HG03025 (cell line): ENCODE measurements around the gene ANKRD29.
"Not testable (repeated sequence)": the region's sequence is repeated elsewhere in the genome, so short reads cannot be mapped to it uniquely, and the experiment has no call there.

Source experiments
- ATAC-seq: cut with Tn5 transposase; IDR thresholded peaks from one replicate; pipeline ENCODE4 v1.9.1; 2021; ENCODE audit warnings: mild to moderate bottlenecking, moderate library complexity; ENCODE audit not compliant: unreplicated experiment, low FRiP score

Gene ANKRD29

DNA sequence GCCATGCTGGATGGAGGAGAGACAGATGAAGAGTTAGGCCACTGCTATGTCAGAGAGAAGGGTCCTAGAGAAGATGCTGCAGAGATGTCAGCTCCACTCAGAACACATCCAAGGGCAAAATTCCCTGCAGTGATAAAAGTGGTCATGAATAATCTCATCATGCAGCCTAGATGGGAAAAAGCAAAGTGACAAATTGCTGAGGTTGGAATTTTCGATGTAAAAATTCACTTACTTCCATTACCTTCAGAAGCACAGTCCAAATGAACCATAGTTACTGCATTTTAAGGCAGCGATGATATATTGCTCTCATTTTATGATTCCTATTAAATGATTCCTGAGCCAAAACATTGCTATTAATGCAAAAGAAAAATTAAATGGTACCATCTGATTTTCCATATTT is 16.4 kb downstream of the ANKRD29 start:
- ATAC-seq: no peak

DNA sequence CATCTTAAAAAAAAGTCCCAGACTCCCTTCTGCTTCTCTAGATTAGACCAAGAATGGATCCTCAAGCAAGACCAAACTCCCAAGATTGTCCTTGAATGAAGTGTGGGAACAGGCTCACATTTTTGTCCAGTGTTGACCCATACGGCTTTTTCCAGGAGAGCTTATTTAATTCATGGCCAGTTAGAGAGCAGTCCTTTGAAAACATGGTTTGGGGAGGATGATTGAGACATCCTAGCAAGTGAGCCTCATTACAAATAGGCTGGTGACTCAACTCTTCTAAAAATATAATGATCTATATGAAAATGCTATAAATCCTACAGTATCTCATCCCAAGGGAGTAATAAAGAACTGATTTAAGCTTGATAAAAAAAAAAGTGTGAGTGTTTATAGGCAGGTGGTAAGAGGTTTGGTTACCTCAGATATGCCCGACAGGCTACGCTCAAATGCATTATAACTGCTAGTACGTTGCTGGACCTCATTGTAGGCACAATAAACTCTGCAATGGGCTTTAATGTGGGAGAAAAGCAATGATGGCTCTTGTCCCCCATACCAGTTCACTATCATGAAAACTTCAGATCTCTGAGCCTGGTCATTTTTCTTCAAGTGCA is 17.0 kb downstream of the ANKRD29 start:
- ATAC-seq: no peak

DNA sequence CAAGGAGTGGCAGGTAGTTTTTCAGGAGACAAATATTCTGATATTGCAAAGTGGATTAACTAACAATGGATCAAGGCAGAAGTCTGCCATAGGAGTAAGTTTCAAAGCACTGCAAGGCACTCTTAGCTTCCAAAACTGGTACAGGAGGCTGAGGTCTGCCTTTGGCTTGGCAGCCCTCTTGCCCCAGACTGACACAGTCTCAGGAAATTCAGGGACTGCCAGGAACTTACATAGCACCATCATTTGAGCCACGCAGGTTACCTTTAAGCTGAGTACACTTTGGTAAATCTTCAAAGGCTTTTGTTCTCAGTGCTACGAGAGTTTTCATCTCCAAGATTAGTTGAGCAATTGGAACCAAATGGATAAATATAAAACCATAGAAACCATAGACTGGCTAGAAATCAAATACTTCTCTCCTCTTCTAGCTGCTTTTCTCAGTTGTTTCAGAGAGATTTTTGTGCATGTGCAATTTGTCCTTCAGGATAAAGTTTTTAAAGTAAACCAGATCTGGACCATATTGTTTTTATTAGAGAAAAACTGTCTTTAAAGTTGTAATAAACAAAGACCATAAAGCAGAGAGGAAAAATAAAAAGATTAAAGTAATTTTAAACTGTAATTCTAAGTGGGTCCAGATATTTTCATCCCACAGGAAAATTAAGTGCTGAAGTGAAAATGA is 18.8 kb downstream of the ANKRD29 start:
- no peak for ATAC-seq

DNA sequence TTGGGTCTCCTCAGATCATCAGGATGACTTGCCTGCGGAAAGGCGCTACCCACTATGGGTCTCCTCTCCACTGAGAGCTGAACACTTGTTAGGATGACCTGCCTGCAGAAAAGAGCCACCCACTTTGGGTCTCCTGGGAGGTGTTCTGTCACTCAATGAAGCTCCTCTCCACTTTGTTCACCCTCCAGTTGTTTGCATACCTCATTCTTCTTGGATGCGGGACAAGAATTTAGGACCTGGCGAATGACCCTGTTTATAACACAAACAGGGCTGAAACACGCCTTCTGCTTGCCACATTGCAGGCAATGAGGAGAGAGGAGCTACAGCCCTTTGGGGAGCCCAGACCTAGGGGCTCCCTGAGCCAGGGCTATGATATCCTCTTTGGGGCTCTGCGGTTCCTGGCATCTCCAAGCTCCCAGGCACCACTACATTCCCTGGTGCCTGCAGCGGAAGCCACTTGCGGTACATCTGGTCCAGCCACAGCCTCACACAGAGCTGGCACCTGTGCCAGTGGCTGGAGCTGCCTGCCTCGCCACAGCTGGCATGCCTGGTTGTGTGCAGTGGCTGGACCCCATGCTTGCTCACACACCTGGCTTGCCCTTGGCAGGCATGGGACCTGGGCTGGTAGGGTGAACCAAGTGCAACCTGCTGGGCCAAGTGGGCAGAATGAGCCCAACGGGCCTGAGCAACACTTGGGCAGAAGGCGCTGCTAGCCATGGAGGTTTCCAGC is 20.6 kb downstream of the ANKRD29 start:
- ATAC-seq: no peak

DNA sequence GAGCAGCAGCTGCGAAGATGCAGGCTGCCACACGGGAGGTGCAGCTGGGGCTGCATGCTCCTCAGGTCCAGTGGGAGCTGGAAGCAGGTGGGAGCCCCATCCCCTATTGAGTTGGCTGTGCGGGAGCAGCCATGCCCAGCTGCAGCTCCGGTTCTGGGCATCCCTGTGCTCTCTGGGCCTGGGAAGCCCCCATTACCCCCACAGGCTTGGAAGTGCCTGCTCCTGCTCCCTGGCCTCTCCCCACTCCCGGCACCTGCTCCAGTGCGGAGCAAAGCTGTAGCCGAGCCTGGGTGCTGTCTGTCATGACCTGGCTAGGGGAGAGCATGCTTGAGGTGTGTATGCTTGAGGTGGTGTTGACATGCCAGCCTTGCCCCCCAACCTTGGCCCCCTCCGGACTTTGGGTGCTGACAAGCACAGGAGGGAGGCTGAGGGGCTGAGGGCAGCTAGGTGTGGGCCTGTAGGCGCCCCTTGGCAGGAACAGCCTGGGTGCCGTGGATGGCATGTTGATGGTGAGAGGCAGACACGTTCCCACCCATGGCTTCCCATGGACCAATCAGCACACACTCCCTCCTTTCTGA is 21.5 kb downstream of the ANKRD29 start:
- ATAC-seq: no peak

DNA sequence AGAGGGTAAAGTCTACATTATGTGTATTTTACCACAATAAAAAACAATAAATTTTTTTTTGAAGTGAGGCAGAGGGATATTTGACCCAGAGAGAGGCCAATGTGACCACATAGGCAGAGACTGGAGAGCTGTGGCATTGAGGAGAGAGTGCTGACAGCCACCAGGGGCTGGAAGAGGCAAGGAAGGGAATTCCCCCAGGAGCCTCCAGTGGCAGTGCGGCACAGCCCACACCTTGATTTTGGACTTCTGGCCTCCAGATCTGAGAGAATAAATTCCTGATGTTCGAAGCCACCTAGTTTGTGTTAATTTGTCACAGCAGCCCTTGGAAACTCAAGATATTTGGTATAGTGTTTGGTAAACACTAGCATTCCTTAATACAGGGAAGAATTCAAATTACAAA is 22.7 kb downstream of the ANKRD29 start:
- ATAC-seq: no peak

DNA sequence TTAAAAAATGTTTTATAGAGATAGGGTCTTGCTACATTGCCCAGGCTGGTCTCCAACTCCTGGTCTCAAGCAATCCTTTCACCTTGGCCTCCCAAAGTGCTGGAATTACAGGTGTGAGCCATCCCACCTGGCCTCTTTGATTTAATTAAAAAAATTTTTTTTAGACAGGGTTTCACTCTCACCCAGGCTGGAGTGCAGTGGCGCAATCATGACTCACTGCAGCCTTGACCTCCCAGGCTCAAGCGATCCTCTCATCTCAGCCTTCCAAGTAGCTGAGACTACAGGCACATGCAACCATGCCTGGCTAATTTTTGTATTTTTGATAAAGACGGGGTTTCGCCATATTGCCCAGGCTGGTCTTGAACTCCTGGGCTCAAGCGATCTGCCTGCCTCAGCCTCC is 26.3 kb downstream of the ANKRD29 start:
- not testable (repeated sequence) for ATAC-seq

DNA sequence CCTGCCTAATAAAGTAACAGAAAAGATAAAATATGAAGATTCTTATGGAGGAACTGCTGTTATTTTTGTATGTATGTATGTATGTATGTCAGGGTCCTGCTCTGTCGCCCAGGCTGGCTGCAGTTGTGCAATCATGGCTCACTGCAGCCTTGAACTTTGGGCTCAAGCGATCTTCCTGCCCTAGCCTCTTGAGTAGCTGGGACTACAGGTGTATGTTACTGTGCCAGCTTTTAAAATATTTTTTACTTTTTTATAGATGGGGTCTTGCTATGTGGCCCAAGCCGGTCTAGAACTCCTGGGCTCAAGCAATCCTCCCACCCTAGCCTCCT is 26.7 kb downstream of the ANKRD29 start:
- no peak for ATAC-seq

DNA sequence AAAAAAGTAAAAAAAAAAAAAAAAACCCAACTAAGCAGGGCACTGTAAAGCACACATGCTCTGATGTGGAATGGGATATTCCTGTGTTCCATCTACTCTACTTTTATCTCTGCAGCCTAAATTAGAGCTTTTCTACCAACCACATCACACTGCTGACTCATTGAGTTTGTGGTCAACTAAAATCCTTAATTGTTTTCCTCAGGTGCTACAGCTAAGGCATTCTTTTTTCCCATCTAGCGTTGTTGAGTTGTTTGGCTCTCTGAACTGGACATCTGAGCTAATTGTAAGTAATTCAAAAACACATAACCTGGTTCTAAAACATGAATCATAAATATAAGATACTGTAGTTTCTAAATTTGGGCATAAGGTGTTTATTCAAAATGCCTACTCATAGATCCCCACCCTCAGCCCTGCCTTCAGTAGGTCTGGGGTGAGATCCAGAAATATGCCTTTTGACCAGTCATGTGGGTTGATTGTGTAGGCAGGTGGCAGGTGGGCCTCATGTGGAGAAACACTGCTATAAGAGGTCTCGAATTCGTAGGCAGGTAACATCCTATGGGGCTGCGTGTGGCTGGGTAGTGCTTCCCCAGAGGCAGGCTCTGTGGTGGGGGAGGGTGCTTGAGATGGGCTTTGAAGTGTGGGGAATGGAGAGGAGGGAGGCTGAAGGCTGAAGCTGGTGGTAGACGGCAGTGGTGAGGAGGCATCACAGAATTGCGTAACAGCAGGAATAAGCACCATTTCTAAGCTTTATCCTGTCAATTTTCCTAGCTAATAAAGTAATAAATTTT is 27.2 kb downstream of the ANKRD29 start:
- no peak for ATAC-seq

DNA sequence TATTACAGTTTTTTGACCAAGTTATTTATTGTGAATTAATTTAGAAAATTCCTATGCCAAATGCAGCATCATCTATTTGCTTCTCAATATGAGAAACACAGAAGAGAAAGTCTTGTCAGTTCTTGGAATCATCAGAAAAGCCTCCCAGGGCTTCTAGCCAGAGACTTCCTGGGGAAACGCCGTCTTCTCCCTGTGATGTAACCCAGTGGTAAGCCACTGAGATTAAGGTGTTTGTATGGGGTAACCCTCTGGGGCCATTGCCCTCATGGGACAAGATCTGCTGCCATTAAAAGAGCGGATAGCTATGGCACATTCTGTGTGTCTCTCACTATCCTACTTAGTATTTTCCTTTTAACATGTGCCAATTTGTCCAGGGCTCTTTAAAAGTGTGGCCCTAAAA is 28.0 kb downstream of the ANKRD29 start:
- ATAC-seq: no peak

DNA sequence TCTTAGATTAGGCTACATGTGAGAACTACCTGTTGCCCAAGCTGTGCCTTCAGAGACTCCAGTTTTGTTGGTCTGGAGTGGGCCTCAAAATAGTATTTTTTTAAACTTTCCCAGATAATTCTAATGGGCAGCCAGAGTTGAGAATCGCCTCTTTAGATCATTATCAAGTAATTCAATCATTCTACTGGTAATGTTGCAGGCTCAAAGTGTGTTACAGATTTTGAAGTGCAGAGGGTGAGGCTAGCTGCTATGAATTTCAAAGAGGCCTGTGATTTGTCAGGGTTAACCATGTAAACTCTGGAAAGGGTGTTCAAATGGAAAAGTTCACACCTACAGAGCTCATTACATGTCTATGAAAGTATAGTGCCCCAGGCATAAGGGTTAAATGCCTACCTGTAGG is 30.1 kb downstream of the ANKRD29 start:
- ATAC-seq: no peak

DNA sequence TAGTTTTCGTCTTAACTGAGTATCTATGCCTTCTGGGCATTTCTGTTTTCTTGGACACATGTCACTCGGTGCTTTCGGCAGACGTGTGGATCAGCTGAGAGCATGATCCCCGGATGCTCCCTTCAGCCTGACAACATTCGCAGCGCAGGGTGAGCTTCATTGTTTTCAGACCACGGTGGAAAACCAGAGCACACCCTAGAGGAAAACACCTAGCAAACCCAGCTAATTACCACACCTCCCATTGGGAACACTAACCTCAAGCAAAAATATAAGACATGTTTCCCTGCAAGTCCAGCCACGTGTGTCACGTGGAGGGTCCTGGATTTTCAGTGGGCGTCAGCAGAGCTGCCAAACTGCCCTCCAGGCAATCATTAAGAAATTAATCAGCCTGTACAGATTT is 31.0 kb downstream of the ANKRD29 start:
- no peak for ATAC-seq

DNA sequence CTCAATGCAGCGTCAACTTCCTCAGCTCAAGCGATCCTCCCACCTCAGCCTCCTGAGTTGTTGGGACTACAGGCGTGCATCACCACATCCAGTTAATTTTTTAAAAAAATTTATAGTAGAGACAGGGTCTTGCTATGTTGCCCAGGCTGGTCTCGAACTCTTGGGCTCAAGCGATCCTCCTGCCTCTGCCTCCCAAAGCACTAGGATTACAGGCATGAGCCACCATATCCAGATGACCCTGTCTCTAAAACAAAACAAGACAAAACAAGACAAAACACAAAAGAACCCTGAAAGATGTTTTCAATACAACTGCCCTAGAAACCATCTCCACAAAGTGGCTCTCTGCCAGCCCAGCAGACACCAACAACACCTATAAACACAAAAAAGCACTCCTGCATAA is 31.4 kb downstream of the ANKRD29 start:
- ATAC-seq: no peak

DNA sequence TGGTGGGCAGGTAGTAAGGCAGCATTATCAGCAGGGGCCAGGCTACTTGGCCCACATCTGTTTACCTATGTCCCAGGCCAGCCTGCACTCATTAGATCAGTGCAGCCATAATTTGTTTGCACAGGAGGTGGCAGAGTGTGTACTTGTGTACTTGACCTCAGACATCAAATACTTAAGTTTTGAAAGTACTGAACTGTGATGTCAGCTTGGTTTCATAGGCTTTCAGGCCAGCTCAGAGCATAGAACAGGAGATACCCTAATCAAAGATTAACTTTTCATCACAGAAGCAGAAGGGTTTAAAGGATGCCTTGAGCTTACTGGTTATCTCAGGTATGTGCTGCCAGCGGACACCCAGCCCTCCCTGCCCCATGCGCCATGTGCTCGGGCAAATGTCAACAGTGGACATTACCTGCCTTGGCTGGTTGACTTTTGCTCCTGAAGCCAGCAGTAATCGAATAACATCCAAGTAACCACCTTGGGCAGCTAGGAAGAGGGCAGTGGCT is 33.2 kb downstream of the ANKRD29 start:
- ATAC-seq: no peak

DNA sequence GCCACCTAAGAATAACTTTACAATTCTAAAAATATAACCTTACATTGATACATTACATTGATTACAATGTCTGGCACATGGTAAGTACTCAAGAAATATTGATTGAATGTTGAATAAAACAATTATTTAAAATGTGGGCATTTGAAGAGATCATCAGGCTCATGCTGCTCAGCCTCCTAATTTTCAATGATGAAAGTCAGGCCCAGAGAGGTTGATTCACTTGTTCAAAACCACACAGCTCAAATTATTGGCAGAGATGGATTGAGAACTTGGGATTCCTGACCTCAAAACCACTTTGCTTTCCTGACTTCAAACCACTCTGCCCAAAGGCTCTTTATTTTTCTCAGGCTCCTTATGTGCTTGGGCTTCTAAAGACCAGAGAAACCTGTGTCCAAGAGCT is 34.7 kb downstream of the ANKRD29 start:
- no peak for ATAC-seq

DNA sequence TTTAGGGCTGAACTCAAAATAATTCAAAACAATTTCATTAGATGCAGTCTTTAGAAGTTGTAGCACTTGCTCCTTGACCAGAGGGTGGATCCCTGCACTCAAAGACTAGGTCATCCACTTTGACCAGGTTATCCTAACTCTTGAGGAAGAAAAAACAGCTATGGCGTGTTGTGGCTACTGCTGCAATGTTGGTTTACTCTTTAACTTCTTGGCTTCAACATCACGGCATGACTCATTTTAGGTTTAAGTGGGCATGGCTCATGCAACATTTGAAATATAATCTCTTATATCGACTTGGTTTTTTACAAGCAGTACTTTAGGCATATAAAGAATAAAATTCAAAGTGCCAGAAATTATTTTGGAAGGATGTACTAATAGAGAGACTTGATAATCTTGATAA is 35.4 kb downstream of the ANKRD29 start:
- no peak for ATAC-seq

DNA sequence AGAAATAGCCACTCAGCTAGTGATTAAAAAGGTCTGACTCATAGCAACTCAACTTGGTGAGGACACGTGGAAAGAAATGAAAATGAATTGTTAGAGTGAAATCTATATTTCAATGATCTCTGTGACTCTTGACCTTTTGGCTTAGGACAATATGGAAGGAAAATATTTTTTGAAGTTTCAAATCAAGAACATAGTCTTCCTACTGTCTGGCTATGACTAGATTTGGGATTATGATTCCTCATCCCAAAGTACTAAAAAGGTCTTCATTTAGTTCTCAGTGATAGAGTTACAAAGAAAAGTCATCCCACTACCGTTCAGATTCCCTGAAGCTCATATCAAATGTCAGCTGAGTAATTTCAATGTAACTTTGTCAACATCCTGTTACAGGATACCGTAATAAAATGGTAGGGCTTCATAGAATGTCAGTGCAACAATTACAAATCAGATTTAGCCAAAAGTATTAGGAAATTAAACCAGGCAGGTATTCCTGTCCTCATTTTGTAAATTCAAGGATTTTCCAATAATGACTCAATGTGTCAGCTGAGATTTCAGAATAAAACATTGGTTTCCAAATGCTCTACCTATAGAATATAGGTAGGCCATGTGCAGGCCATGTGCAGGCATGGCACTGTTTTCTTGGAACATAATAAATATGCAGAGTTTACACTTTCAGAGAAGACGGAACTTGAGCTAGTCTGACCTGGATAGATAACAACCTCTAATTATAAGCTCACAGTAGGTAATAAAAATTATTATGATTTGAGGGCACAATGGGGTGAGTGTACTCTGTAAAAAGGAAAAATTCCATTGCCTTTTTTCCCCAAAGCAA is 36.0 kb downstream of the ANKRD29 start:
- ATAC-seq: no peak

DNA sequence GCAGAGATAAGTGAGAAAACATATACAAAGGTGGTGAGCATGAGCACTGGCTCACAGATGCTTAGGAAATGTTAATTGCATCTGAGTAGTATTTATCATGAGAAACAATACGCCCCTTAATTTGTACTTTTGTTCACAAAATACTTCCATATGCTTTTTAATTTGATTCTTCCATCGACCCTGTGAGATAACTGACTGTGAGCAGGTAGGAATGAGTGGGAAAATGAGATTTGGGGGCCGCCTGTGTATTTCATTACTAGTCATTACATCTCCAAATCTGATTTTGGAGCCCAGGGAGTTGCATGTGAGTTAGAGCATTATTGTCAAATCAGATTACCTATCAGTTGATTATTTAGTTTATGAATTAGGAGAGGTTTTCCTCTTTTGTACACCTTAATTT is 39.7 kb downstream of the ANKRD29 start:
- ATAC-seq: no peak

DNA sequence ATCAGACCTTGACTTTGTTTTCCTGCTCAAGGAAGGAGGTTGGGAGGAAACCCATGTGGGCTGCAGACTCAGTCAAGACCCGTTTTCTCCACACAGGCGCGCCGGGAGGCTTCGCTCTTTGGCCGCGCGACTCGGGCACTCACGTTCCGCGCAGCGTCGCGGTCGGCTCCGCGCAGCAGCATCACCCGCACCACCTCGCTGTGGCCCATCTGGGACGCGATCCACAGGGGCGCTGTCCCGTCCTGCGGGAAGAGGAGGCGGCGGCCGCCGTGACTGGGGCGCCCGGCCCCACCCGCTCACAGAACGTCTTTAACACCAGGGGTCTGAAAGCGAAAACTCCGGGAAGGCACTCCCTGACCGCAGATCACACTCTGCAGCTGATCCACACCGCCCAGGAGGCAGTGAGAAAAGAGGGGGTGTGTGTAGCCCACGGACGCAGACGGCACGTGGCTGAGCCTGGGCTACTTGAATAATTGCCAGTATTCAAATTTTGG is 43.3 kb downstream of the ANKRD29 start:
- ATAC-seq: no peak
